WTC11 (cell line): ENCODE measurements around the gene GTPBP3. TPM values are rescaled to one million over a fixed set of nuclear protein-coding genes. Genes with fewer than 3 reads are reported as not detected.

Source experiments
- EMX1 ChIP-seq: fragments of 250-450 bp; sonication (Bioruptor Pico); IDR thresholded peaks from 2 replicates; pipeline ENCODE4 v1.8.0; 2021; ENCODE audit warnings: mild to moderate bottlenecking
- ETV6 ChIP-seq: sonication (generic); formaldehyde crosslinking; IDR thresholded peaks from 2 replicates; pipeline ENCODE4 v1.8.1; 2022; ENCODE audit warnings: mild to moderate bottlenecking, missing genetic modification reagents
- GTF2I ChIP-seq: fragments of 250-450 bp; sonication (Bioruptor Pico); conservative IDR thresholded peaks from 2 replicates; pipeline ENCODE4 v1.4.0; 2021; ENCODE audit warnings: mild to moderate bottlenecking
- HMGA2 ChIP-seq: fragments of 250-450 bp; sonication (Bioruptor Pico); IDR thresholded peaks from 2 replicates; pipeline ENCODE4 v1.4.0; 2021; ENCODE audit warnings: mild to moderate bottlenecking, moderate library complexity
- MXD4 ChIP-seq: fragments of 250-450 bp; sonication (Bioruptor Pico); IDR thresholded peaks from 2 replicates; pipeline ENCODE4 v1.8.0; 2021; ENCODE audit warnings: mild to moderate bottlenecking, moderate library complexity, borderline replicate concordance
- NFE2L1 ChIP-seq: sonication (generic); formaldehyde crosslinking; IDR thresholded peaks from 2 replicates; pipeline ENCODE4 v1.8.1; 2023; ENCODE audit warnings: missing genetic modification reagents
- NFYB ChIP-seq: sonication (generic); formaldehyde crosslinking; conservative IDR thresholded peaks from 2 replicates; pipeline ENCODE4 v1.8.0; 2022; ENCODE audit warnings: low read depth, missing genetic modification reagents
- OVOL2 ChIP-seq: fragments of 250-450 bp; sonication (Bioruptor Pico); IDR thresholded peaks from 2 replicates; pipeline ENCODE4 v1.9.0; 2021; ENCODE audit warnings: mild to moderate bottlenecking, borderline replicate concordance
- PRRX2 ChIP-seq: fragments of 250-450 bp; sonication (Bioruptor Pico); IDR thresholded peaks from 2 replicates; pipeline ENCODE4 v1.8.0; 2021; ENCODE audit warnings: mild to moderate bottlenecking
- RELA ChIP-seq: sonication (generic); formaldehyde crosslinking; IDR thresholded peaks from 2 replicates; pipeline ENCODE4 v1.8.1; 2022; ENCODE audit warnings: missing genetic modification reagents, mild to moderate bottlenecking, borderline replicate concordance
- SMAD3 ChIP-seq: sonication (generic); formaldehyde crosslinking; IDR thresholded peaks from 2 replicates; pipeline ENCODE4 v1.8.0; 2022; ENCODE audit warnings: missing genetic modification reagents, mild to moderate bottlenecking, borderline replicate concordance
- SOX15 ChIP-seq: fragments of 250-450 bp; sonication (Bioruptor Pico); IDR thresholded peaks from 2 replicates; pipeline ENCODE4 v1.9.0; 2021; ENCODE audit warnings: mild to moderate bottlenecking
- TCF7 ChIP-seq: sonication (generic); formaldehyde crosslinking; IDR thresholded peaks from 2 replicates; pipeline ENCODE4 v1.8.0; 2022; ENCODE audit warnings: mild to moderate bottlenecking, low read depth, missing genetic modification reagents, moderate library complexity
- TEAD1 ChIP-seq: sonication (generic); formaldehyde crosslinking; IDR thresholded peaks from 2 replicates; pipeline ENCODE4 v1.8.0; 2022; ENCODE audit warnings: mild to moderate bottlenecking, missing genetic modification reagents
- ZNF121 ChIP-seq: sonication (generic); formaldehyde crosslinking; IDR thresholded peaks from 2 replicates; pipeline ENCODE4 v1.8.0; 2023; ENCODE audit warnings: missing genetic modification reagents
- ZNF219 ChIP-seq: sonication (generic); formaldehyde crosslinking; IDR thresholded peaks from 2 replicates; pipeline ENCODE4 v1.8.0; 2023; ENCODE audit warnings: missing genetic modification reagents, mild to moderate bottlenecking, borderline replicate concordance
- ZNF232 ChIP-seq: sonication (generic); formaldehyde crosslinking; IDR thresholded peaks from 2 replicates; pipeline ENCODE4 v1.8.0; 2022; ENCODE audit warnings: mild to moderate bottlenecking, missing genetic modification reagents
- ZNF263 ChIP-seq: sonication (generic); formaldehyde crosslinking; IDR thresholded peaks from 2 replicates; pipeline ENCODE4 v1.8.1; 2022; ENCODE audit warnings: low read depth, mild to moderate bottlenecking, moderate library complexity, missing genetic modification reagents
- ZNF317 ChIP-seq: sonication (generic); formaldehyde crosslinking; IDR thresholded peaks from 2 replicates; pipeline ENCODE4 v1.8.1; 2023; ENCODE audit warnings: low read depth, mild to moderate bottlenecking, moderate library complexity, missing genetic modification reagents, borderline replicate concordance
- ZNF416 ChIP-seq: fragments of 250-450 bp; sonication (Bioruptor Pico); IDR thresholded peaks from 2 replicates; pipeline ENCODE4 v1.9.0; 2021; ENCODE audit warnings: mild to moderate bottlenecking, inconsistent platforms
- total RNA-seq: library from RNA; stranded (reverse); gene quantifications from 3 replicates; pipeline ENCODE4 v1.2.3, GENCODE V29; 2021
- TF ChIP-seq, protein P1 (sequence below): fragments of 250-450 bp; sonication (Bioruptor Pico); IDR thresholded peaks from 2 replicates; pipeline ENCODE4 v1.9.0; 2021; ENCODE audit warnings: mild to moderate bottlenecking
- TF ChIP-seq, protein P2 (sequence below): sonication (generic); formaldehyde crosslinking; IDR thresholded peaks from 2 replicates; pipeline ENCODE4 v1.8.0; 2023; ENCODE audit warnings: missing genetic modification reagents
- TF ChIP-seq, protein P3 (sequence below): sonication (generic); formaldehyde crosslinking; IDR thresholded peaks from 2 replicates; pipeline ENCODE4 v1.8.0; 2023; ENCODE audit warnings: missing genetic modification reagents, mild to moderate bottlenecking, borderline replicate concordance
- TF ChIP-seq, protein P4 (sequence below): sonication (generic); formaldehyde crosslinking; IDR thresholded peaks from 2 replicates; pipeline ENCODE4 v1.8.1; 2023; ENCODE audit warnings: mild to moderate bottlenecking, missing genetic modification reagents, moderate library complexity
- TF ChIP-seq, protein P5 (sequence below): sonication (generic); formaldehyde crosslinking; IDR thresholded peaks from 2 replicates; pipeline ENCODE4 v1.8.1; 2023; ENCODE audit warnings: mild to moderate bottlenecking, missing genetic modification reagents
- TF ChIP-seq, protein P6 (sequence below): sonication (generic); formaldehyde crosslinking; IDR thresholded peaks from 2 replicates; pipeline ENCODE4 v1.8.0; 2022; ENCODE audit warnings: mild to moderate bottlenecking, missing genetic modification reagents
- TF ChIP-seq, protein P7 (sequence below): sonication (generic); formaldehyde crosslinking; conservative IDR thresholded peaks from 2 replicates; pipeline ENCODE4 v1.8.1; 2022; ENCODE audit warnings: mild to moderate bottlenecking, missing genetic modification reagents
- TF ChIP-seq, protein P8 (sequence below): sonication (generic); formaldehyde crosslinking; IDR thresholded peaks from 2 replicates; pipeline ENCODE4 v1.8.1; 2022; ENCODE audit warnings: mild to moderate bottlenecking, missing genetic modification reagents, moderate library complexity, borderline replicate concordance
- TF ChIP-seq, protein P9 (sequence below): sonication (generic); formaldehyde crosslinking; IDR thresholded peaks from 2 replicates; pipeline ENCODE4 v1.8.0; 2022; ENCODE audit warnings: mild to moderate bottlenecking, missing genetic modification reagents

The GTPBP3 gene
- total RNA-seq, 1 experiment from 2014 or later = 93.0 TPM

DNA sequence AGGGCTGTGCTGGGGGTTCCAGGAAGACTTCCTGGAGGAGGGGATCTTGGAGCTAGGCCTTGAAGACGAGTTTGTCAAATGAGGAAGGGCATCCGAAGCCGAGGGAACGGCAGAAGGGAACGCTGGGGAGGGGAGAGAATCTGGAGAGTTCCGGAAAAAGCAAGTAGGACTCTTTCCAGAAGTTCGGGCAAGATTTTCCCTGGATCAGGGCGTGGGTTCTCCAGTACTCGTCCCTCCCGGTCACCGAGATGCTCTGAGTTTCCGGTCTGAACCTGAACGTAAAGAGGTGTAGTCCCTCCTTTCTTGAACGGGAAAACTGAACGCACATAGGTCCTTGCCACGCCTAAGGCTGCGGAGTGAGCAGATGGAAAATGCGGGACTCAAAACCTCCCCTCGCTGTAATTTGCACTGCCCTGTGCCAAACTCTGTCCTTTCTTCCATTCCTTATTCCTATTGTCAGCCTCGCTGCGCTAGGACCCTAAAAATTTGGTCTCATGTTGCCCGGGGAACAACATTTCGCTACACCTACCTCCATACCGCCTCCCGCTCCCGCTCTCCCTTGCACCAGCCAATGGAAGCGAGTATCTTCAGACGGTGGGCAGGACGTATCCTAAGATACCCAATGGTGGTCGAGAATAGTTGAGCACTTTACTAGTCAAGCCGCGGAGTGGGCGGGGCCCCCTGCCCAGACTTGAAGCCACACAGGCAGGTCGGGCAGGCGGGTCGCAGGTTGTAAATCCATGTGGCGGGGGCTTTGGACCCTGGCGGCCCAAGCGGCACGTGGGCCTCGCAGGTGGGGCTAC lies at the start of gene GTPBP3 (continued):
- TF ChIP-seq ETV6 = peak; percentile 47; the same call in 1 of the 2 replicates
- TF ChIP-seq, protein P1, sequence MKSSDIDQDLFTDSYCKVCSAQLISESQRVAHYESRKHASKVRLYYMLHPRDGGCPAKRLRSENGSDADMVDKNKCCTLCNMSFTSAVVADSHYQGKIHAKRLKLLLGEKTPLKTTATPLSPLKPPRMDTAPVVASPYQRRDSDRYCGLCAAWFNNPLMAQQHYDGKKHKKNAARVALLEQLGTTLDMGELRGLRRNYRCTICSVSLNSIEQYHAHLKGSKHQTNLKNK (CRISPR knock-in tag) = no peak
- TF ChIP-seq OVOL2 (CRISPR knock-in tag) = no peak
- no peak for TF ChIP-seq MXD4 (CRISPR knock-in tag)
- TF ChIP-seq, protein P2, sequence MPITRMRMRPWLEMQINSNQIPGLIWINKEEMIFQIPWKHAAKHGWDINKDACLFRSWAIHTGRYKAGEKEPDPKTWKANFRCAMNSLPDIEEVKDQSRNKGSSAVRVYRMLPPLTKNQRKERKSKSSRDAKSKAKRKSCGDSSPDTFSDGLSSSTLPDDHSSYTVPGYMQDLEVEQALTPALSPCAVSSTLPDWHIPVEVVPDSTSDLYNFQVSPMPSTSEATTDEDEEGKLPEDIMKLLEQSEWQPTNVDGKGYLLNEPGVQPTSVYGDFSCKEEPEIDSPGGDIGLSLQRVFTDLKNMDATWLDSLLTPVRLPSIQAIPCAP (CRISPR knock-in tag) = no peak
- TF ChIP-seq ZNF416 (CRISPR knock-in tag) = no peak
- TF ChIP-seq ZNF263 (CRISPR knock-in tag) = no peak
- 0 out of 2 replicates have a peak, but pooled peaks have one; percentile 28 for TF ChIP-seq SMAD3 (CRISPR knock-in tag)
- TF ChIP-seq, protein P3, sequence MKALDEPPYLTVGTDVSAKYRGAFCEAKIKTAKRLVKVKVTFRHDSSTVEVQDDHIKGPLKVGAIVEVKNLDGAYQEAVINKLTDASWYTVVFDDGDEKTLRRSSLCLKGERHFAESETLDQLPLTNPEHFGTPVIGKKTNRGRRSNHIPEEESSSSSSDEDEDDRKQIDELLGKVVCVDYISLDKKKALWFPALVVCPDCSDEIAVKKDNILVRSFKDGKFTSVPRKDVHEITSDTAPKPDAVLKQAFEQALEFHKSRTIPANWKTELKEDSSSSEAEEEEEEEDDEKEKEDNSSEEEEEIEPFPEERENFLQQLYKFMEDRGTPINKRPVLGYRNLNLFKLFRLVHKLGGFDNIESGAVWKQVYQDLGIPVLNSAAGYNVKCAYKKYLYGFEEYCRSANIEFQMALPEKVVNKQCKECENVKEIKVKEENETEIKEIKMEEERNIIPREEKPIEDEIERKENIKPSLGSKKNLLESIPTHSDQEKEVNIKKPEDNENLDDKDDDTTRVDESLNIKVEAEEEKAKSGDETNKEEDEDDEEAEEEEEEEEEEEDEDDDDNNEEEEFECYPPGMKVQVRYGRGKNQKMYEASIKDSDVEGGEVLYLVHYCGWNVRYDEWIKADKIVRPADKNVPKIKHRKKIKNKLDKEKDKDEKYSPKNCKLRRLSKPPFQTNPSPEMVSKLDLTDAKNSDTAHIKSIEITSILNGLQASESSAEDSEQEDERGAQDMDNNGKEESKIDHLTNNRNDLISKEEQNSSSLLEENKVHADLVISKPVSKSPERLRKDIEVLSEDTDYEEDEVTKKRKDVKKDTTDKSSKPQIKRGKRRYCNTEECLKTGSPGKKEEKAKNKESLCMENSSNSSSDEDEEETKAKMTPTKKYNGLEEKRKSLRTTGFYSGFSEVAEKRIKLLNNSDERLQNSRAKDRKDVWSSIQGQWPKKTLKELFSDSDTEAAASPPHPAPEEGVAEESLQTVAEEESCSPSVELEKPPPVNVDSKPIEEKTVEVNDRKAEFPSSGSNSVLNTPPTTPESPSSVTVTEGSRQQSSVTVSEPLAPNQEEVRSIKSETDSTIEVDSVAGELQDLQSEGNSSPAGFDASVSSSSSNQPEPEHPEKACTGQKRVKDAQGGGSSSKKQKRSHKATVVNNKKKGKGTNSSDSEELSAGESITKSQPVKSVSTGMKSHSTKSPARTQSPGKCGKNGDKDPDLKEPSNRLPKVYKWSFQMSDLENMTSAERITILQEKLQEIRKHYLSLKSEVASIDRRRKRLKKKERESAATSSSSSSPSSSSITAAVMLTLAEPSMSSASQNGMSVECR = no peak
- no peak for TF ChIP-seq RELA
- TF ChIP-seq EMX1 (CRISPR knock-in tag) = no peak
- TF ChIP-seq TEAD1 (CRISPR knock-in tag) = peak; percentile 31; the same call in 1 of the 2 replicates
- no peak; the same call in none of the 2 replicates for TF ChIP-seq NFE2L1
- no peak for TF ChIP-seq ZNF219
- TF ChIP-seq, protein P4, sequence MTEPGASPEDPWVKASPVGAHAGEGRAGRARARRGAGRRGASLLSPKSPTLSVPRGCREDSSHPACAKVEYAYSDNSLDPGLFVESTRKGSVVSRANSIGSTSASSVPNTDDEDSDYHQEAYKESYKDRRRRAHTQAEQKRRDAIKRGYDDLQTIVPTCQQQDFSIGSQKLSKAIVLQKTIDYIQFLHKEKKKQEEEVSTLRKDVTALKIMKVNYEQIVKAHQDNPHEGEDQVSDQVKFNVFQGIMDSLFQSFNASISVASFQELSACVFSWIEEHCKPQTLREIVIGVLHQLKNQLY = no peak
- TF ChIP-seq NFYB = peak; percentile 84
- TF ChIP-seq, protein P5, sequence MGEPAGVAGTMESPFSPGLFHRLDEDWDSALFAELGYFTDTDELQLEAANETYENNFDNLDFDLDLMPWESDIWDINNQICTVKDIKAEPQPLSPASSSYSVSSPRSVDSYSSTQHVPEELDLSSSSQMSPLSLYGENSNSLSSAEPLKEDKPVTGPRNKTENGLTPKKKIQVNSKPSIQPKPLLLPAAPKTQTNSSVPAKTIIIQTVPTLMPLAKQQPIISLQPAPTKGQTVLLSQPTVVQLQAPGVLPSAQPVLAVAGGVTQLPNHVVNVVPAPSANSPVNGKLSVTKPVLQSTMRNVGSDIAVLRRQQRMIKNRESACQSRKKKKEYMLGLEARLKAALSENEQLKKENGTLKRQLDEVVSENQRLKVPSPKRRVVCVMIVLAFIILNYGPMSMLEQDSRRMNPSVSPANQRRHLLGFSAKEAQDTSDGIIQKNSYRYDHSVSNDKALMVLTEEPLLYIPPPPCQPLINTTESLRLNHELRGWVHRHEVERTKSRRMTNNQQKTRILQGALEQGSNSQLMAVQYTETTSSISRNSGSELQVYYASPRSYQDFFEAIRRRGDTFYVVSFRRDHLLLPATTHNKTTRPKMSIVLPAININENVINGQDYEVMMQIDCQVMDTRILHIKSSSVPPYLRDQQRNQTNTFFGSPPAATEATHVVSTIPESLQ (CRISPR knock-in tag) = no peak
- TF ChIP-seq PRRX2 = no peak
- TF ChIP-seq, protein P6, sequence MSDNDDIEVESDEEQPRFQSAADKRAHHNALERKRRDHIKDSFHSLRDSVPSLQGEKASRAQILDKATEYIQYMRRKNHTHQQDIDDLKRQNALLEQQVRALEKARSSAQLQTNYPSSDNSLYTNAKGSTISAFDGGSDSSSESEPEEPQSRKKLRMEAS = peak; percentile 95
- no peak for TF ChIP-seq TCF7 (CRISPR knock-in tag)
- no peak for TF ChIP-seq HMGA2
- TF ChIP-seq GTF2I (CRISPR knock-in tag) = peak; percentile 71; the same call in 1 of the 2 replicates
- no peak for TF ChIP-seq ZNF121 (CRISPR knock-in tag)
- TF ChIP-seq SOX15 (CRISPR knock-in tag) = no peak
- TF ChIP-seq, protein P7, sequence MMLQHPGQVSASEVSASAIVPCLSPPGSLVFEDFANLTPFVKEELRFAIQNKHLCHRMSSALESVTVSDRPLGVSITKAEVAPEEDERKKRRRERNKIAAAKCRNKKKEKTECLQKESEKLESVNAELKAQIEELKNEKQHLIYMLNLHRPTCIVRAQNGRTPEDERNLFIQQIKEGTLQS = no peak
- TF ChIP-seq, protein P8, sequence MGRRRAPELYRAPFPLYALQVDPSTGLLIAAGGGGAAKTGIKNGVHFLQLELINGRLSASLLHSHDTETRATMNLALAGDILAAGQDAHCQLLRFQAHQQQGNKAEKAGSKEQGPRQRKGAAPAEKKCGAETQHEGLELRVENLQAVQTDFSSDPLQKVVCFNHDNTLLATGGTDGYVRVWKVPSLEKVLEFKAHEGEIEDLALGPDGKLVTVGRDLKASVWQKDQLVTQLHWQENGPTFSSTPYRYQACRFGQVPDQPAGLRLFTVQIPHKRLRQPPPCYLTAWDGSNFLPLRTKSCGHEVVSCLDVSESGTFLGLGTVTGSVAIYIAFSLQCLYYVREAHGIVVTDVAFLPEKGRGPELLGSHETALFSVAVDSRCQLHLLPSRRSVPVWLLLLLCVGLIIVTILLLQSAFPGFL (CRISPR knock-in tag) = no peak
- no peak for TF ChIP-seq ZNF317 (CRISPR knock-in tag)
- TF ChIP-seq, protein P9, sequence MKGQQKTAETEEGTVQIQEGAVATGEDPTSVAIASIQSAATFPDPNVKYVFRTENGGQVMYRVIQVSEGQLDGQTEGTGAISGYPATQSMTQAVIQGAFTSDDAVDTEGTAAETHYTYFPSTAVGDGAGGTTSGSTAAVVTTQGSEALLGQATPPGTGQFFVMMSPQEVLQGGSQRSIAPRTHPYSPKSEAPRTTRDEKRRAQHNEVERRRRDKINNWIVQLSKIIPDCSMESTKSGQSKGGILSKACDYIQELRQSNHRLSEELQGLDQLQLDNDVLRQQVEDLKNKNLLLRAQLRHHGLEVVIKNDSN = peak; percentile 68; the same call in 1 of the 2 replicates
- TF ChIP-seq ZNF232 (CRISPR knock-in tag) = no peak
